Coronary artery (tissue), 2 donors: ENCODE data around the gene YAP1.
A peak's percentile ranks its signal among the peaks of the same experiment; 100 is the strongest.

Experiments
- DNase-seq: peaks from one replicate; pipeline ENCODE4 v3.0.0-alpha.2; 2017; ENCODE audit warnings: low spot score
- H3K27ac ChIP-seq, 2 donors: fragments of 200-600 bp; sonication (generic); one replicate each; pipeline ENCODE4 v1.5.1; 2016 to 2019
- H3K4me3 ChIP-seq: fragments of 200-600 bp; sonication (generic); 2 replicates; pipeline ENCODE4 v1.5.1; 2016; ENCODE audit warnings: mild to moderate bottlenecking, moderate library complexity
- CTCF ChIP-seq: fragments of 200-600 bp; sonication (generic); IDR thresholded peaks from one replicate; pipeline ENCODE4 v1.5.1; 2019; ENCODE audit warnings: antibody characterized with exemption

YAP1 gene

GRCh38 chr11:102202972-102203371 is 92.7 kb downstream of the YAP1 start:
- Histone ChIP-seq H3K27ac (no peak overlapping the region), H3K4me3 (no peak overlapping the region)
- no peak for TF ChIP-seq CTCF
- no peak for DNase-seq

GRCh38 chr11:102204174-102204573 is 93.9 kb downstream of the YAP1 start:
- no peak overlapping the region for H3K4me3 ChIP-seq
- H3K27ac ChIP-seq: no peak overlapping the region
- DNase-seq: no peak
- TF ChIP-seq CTCF: no peak

- DNase-seq: no peak
- Histone ChIP-seq H3K27ac (no peak overlapping the region), H3K4me3 (no peak overlapping the region)
- TF ChIP-seq CTCF: no peak
These were observed 95.6 kb downstream of the YAP1 start for GRCh38 chr11:102205805-102206204.

GRCh38 chr11:102208835-102209234 is 98.6 kb downstream of the YAP1 start:
- TF ChIP-seq CTCF: no peak
- no peak overlapping the region for H3K27ac ChIP-seq
- no peak for DNase-seq
- no peak overlapping the region for H3K4me3 ChIP-seq

GRCh38 chr11:102214623-102215022 is 104.4 kb downstream of the YAP1 start:
- no peak for DNase-seq
- H3K27ac ChIP-seq: peak overlapping the region; percentile 71 to 75
- no peak overlapping the region for H3K4me3 ChIP-seq
- TF ChIP-seq CTCF: no peak

GRCh38 chr11:102216433-102217075 is 106.3 kb downstream of the YAP1 start:
- Histone ChIP-seq H3K27ac (peak overlapping the region; percentile 71 to 84), H3K4me3 (no peak overlapping the region)
- DNase-seq: no peak
- no peak for TF ChIP-seq CTCF

- no peak overlapping the region for H3K4me3 ChIP-seq
- H3K27ac ChIP-seq: no peak overlapping the region
- no peak for TF ChIP-seq CTCF
- no peak for DNase-seq
These were observed 110.7 kb downstream of the YAP1 start for GRCh38 chr11:102220728-102221467.
